KMS-11 (cell line): ENCODE measurements around the gene ECT2L.

Experiments
- H2AFZ ChIP-seq: fragments of 200-600 bp; sonication (generic); 2 replicates; pipeline ENCODE4 v1.6.1; 2016; ENCODE audit warnings: antibody characterized with exemption, mixed run types, low read depth
- H3K27ac ChIP-seq: fragments of 200-600 bp; sonication (generic); 2 replicates; pipeline ENCODE4 v1.6.1; 2016; ENCODE audit warnings: mild to moderate bottlenecking, mixed run types
- H3K27me3 ChIP-seq: fragments of 200-600 bp; sonication (generic); 2 replicates; pipeline ENCODE4 v1.6.1; 2017; ENCODE audit warnings: mild to moderate bottlenecking, low read depth, mixed run types, moderate library complexity; ENCODE audit not compliant: insufficient read depth
- H3K36me3 ChIP-seq: fragments of 200-600 bp; sonication (generic); 2 replicates; pipeline ENCODE4 v1.6.1; 2017; ENCODE audit warnings: mild to moderate bottlenecking, mixed run types; ENCODE audit not compliant: insufficient read depth
- H3K4me1 ChIP-seq: fragments of 200-600 bp; sonication (generic); 2 replicates; pipeline ENCODE4 v1.6.1; 2016; ENCODE audit warnings: mild to moderate bottlenecking, low read depth, mixed run types; ENCODE audit not compliant: poor library complexity, severe bottlenecking
- H3K4me2 ChIP-seq: fragments of 200-600 bp; sonication (generic); 2 replicates; pipeline ENCODE4 v1.7.0; 2016; ENCODE audit warnings: mild to moderate bottlenecking, mixed run types
- H3K4me3 ChIP-seq: fragments of 200-600 bp; sonication (generic); IDR thresholded peaks from 2 replicates; pipeline ENCODE4 v1.6.1; 2017; ENCODE audit warnings: low read depth, low read length, mixed read lengths; ENCODE audit not compliant: insufficient read depth
- H3K79me2 ChIP-seq: fragments of 200-600 bp; sonication (generic); 2 replicates; pipeline ENCODE4 v1.6.1; 2016; ENCODE audit warnings: low read depth, mixed run types; ENCODE audit not compliant: insufficient read depth
- H3K9ac ChIP-seq: fragments of 200-600 bp; sonication (generic); 2 replicates; pipeline ENCODE4 v1.6.1; 2016; ENCODE audit warnings: mild to moderate bottlenecking, mixed run types
- H4K20me1 ChIP-seq: fragments of 200-600 bp; sonication (generic); 2 replicates; pipeline ENCODE4 v1.6.1; 2016; ENCODE audit warnings: mild to moderate bottlenecking, mixed run types; ENCODE audit not compliant: insufficient read depth
- TF ChIP-seq, protein P1 (sequence below): fragments of 200-600 bp; sonication (generic); conservative IDR thresholded peaks from 2 replicates; pipeline ENCODE4 v1.6.1; 2017; ENCODE audit warnings: low read depth, mild to moderate bottlenecking, antibody characterized with exemption, low read length, moderate library complexity, mixed read lengths

ECT2L gene

GRCh38 chr6:138868181-138868580, 72.3 kb downstream of the ECT2L start:
- Histone ChIP-seq H3K4me2 (no peak overlapping the region), H3K79me2 (no peaks in the 10 kb centered on the region), H2AFZ (no peak overlapping the region), H4K20me1 (no peaks in the 10 kb centered on the region), H3K27ac (no peak overlapping the region), H3K4me3 (no peak overlapping the region), H3K4me1 (no peaks in the 10 kb centered on the region), H3K36me3 (no peaks in the 10 kb centered on the region), H3K9ac (no peak overlapping the region), H3K27me3 (no peaks in the 10 kb centered on the region)
- TF ChIP-seq, protein P1, sequence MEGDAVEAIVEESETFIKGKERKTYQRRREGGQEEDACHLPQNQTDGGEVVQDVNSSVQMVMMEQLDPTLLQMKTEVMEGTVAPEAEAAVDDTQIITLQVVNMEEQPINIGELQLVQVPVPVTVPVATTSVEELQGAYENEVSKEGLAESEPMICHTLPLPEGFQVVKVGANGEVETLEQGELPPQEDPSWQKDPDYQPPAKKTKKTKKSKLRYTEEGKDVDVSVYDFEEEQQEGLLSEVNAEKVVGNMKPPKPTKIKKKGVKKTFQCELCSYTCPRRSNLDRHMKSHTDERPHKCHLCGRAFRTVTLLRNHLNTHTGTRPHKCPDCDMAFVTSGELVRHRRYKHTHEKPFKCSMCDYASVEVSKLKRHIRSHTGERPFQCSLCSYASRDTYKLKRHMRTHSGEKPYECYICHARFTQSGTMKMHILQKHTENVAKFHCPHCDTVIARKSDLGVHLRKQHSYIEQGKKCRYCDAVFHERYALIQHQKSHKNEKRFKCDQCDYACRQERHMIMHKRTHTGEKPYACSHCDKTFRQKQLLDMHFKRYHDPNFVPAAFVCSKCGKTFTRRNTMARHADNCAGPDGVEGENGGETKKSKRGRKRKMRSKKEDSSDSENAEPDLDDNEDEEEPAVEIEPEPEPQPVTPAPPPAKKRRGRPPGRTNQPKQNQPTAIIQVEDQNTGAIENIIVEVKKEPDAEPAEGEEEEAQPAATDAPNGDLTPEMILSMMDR: no peak

DNA sequence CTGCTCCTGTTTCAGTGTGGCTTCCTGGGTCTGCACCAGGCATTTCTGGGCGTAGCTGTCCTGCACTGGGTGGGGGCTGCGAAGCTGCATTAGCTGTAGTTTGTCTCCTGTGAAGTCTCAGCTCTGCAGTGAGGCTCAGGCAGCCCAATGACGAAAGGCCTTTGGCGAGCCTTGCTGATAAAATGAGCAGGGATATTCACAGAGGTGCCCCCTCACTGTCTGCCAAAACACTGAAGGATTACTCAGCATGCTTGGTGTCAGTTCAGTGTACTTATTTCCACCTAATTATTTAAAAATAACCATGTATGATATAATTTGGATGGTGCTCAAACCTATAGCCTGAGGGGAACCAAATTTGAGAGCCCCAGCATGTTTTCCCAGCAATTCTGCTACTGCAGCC, 73.5 kb downstream of the ECT2L start:
- H3K27ac ChIP-seq: no peak overlapping the region
- no peak overlapping the region for H3K4me3 ChIP-seq
- TF ChIP-seq, protein P1: no peak
- H3K36me3 ChIP-seq: no peaks in the 10 kb centered on the region
- no peak overlapping the region for H3K4me2 ChIP-seq
- no peaks in the 10 kb centered on the region for H3K27me3 ChIP-seq
- H3K9ac ChIP-seq: no peak overlapping the region
- H2AFZ ChIP-seq: no peak overlapping the region
- H3K79me2 ChIP-seq: no peaks in the 10 kb centered on the region
- H4K20me1 ChIP-seq: no peaks in the 10 kb centered on the region
- no peaks in the 10 kb centered on the region for H3K4me1 ChIP-seq

DNA sequence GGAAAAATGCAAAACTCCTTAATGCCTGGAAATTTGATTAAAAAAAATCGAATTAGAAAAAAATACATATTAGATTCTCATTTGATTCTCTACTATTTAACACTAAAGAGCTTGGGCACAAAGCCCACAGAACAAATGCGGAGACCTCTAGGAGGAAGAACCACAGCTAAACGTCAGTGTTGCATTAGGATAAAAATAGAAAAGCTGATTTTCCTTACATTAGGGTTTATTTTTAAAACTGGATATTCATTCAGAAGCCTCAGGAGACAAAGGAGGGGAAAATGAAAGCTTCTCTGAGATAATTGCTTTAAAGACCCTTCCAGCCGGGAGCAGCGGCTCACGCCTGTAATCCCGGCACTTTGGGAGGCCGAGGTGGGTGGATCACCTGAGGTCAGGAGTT, 77.3 kb downstream of the ECT2L start:
- Histone ChIP-seq H3K4me3 (no peak overlapping the region), H3K36me3 (no peaks in the 10 kb centered on the region), H3K4me1 (no peaks in the 10 kb centered on the region), H3K27ac (no peak overlapping the region), H3K79me2 (no peaks in the 10 kb centered on the region), H3K4me2 (no peak overlapping the region), H4K20me1 (no peaks in the 10 kb centered on the region), H3K9ac (no peak overlapping the region), H2AFZ (no peak overlapping the region), H3K27me3 (no peaks in the 10 kb centered on the region)
- TF ChIP-seq, protein P1: no peak

GRCh38 chr6:138882369-138883017, 86.6 kb downstream of the ECT2L start:
- Histone ChIP-seq H3K36me3 (no peaks in the 10 kb centered on the region), H2AFZ (no peak overlapping the region), H3K27ac (no peak overlapping the region), H3K79me2 (no peaks in the 10 kb centered on the region), H3K4me2 (no peak overlapping the region), H4K20me1 (no peaks in the 10 kb centered on the region), H3K27me3 (no peaks in the 10 kb centered on the region), H3K9ac (no peak overlapping the region), H3K4me1 (no peaks in the 10 kb centered on the region), H3K4me3 (no peak overlapping the region)
- TF ChIP-seq, protein P1: no peak
